Measurements from ENCODE around the gene SPG11. TPM values are rescaled to one million over a fixed set of nuclear protein-coding genes. Genes with fewer than 3 reads are reported as not detected.

The SPG11 gene
- total RNA-seq, 1 experiment from 2014 or later: 27.0 TPM

GRCh38 chr15:44519537-44519936 lies 143.9 kb downstream of the SPG11 start:
- DNase-seq (ENCODE audit: low spot score): no peak

DNA sequence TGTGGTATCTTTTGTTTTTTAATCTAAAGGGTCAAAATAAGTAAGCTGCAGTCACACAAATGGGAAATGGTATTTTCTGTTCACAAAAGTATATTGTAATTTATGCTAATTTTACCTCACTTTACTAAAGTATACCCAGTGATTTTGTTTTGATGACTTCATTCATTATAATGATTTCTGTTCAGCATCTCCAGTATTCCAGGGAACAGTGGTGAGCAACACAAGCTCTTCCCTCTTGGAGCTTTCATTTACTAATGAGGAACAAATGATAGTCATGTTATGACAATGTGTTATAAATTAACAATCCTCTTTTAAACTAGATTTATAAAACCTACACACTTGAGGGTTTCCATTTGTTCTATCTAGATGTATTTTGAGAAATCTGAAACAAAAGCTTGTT lies 147.0 kb downstream of the SPG11 start:
- no peak for DNase-seq (ENCODE audit: low spot score)

Other genes starting within 250 kb of the SPG11 start
- gene CTDSPL2, start 236.0 kb downstream of the SPG11 start, total RNA-seq (2014; rRNA removed; shearing (Covaris generic)): 48.7 and 62.7 TPM in 2 replicates
- 43.4 and 54.1 TPM in 2 replicates for gene EIF3J, start 126.5 kb downstream of the SPG11 start, total RNA-seq (2014; rRNA removed; shearing (Covaris generic))
- gene PATL2, start 47.7 kb upstream of the SPG11 start, total RNA-seq (2014; rRNA removed; shearing (Covaris generic)): not detected in 2 replicates
- 2,498 and 2,773 TPM in 2 replicates for gene B2M, start 47.9 kb upstream of the SPG11 start, total RNA-seq (2014; rRNA removed; shearing (Covaris generic))
- gene TRIM69, start 72.9 kb upstream of the SPG11 start, total RNA-seq (2014; rRNA removed; shearing (Covaris generic)): 16.4 and 16.5 TPM in 2 replicates

Measured in A172 (cell line).